K562 (cell line): Measurements from ENCODE around the gene SLC2A8. TPM values are rescaled to one million over a fixed set of nuclear protein-coding genes. Genes with fewer than 3 reads are reported as not detected.

Experiments
- GATAD2B ChIP-seq: fragments of 450-650 bp; IDR thresholded peaks from 2 replicates; pipeline ENCODE4 v1.6.1; 2017; ENCODE audit warnings: mild to moderate bottlenecking, borderline replicate concordance
- HLTF ChIP-seq: fragments of 450-650 bp; IDR thresholded peaks from 2 replicates; pipeline ENCODE4 v1.6.1; 2016
- LARP7 ChIP-seq: fragments of 450-650 bp; IDR thresholded peaks from 2 replicates; pipeline ENCODE4 v1.6.1; 2016
- NFIC ChIP-seq: fragments of 450-650 bp; IDR thresholded peaks from 2 replicates; pipeline ENCODE4 v1.6.1; 2017; ENCODE audit warnings: mild to moderate bottlenecking, inconsistent platforms
- NR1H2 ChIP-seq: sonication (generic); formaldehyde crosslinking; IDR thresholded peaks from 2 replicates; pipeline ENCODE4 v1.4.0; 2020; ENCODE audit warnings: mild to moderate bottlenecking, missing genetic modification reagents
- PHF20 ChIP-seq: fragments of 450-650 bp; IDR thresholded peaks from 2 replicates; pipeline ENCODE4 v1.6.1; 2018; ENCODE audit not compliant: partially characterized antibody
- RBM15 ChIP-seq: fragments of 200-400 bp; formaldehyde crosslinking; IDR thresholded peaks from 2 replicates; pipeline ENCODE4 v1.6.1; 2018; ENCODE audit warnings: mild to moderate bottlenecking, low read length, moderate library complexity; ENCODE audit not compliant: insufficient read depth
- RFX5 ChIP-seq: IDR thresholded peaks from 2 replicates; pipeline ENCODE4 v1.6.1; 2011; ENCODE audit warnings: low read depth, mild to moderate bottlenecking, improper control_type of control experiment, low read length
- SRF ChIP-seq, 2 experiments: fragments of 250-450, 450-650 bp in 1 of 2; sonication (Bioruptor Pico) in 1 of 2; sonication (generic) in 1 of 2; formaldehyde crosslinking; IDR thresholded peaks; 2 replicates each; pipeline versions ENCODE4 v1.5.0 to v1.5.1; 2020 to 2022; ENCODE audit warnings: mild to moderate bottlenecking in 1 of 2, missing genetic modification reagents in 1 of 2
- SUPT5H ChIP-seq: fragments of 450-650 bp; IDR thresholded peaks from 2 replicates; pipeline ENCODE4 v1.6.1; 2016
- YY1 ChIP-seq, 3 experiments: IDR thresholded peaks; 2 replicates each; pipeline ENCODE4 v1.6.1; 2011; ENCODE audit warnings: low read length in 2 of 3, mild to moderate bottlenecking in 2 of 3, moderate library complexity in 2 of 3, borderline replicate concordance in 1 of 3, control low read depth in 1 of 3, low read depth in 1 of 3; ENCODE audit not compliant: insufficient read depth in 3 of 3, insufficient replicate concordance in 2 of 3, control insufficient read depth in 1 of 3, insufficient read length in 1 of 3; ENCODE audit errors: extremely low read depth in 1 of 3
- ZNF3 ChIP-seq: fragments of 250-450 bp; sonication (Bioruptor Pico); IDR thresholded peaks from 2 replicates; pipeline ENCODE4 v1.5.0; 2021; ENCODE audit warnings: mild to moderate bottlenecking, moderate library complexity
- polyA plus RNA-seq, 8 experiments: library from polyadenylated mRNA; depleted of rRNA in 4 of 8; stranded (reverse) in 5 of 8; unstranded in 3 of 8; fragments of >200 nt; fragmentation: Nextera tagmentation in 2 of 8; fragmentation: Illumina TruSeq in 1 of 8; extraction: Ambion mirVana in 2 of 8; extraction: Trizol in 1 of 8; gene quantifications; 2 replicates each; pipeline versions ENCODE4 v1.2.1 to v1.2.3, GENCODE V29; 2011 to 2014; ENCODE audit warnings: inconsistent platforms in 1 of 8, missing spikeins in 1 of 8
- total RNA-seq, 7 experiments: library from RNA; depleted of rRNA in 6 of 7; stranded (reverse); fragments of >200 nt in 6 of 7; fragmentation: Illumina TruSeq in 2 of 7; extraction: Trizol in 2 of 7; gene quantifications; 2 replicates each; pipeline versions ENCODE4 v1.2.1 to v1.2.3, GENCODE V29; 2011 to 2021; ENCODE audit warnings: low replicate concordance in 1 of 7
- TF ChIP-seq, protein P1 (sequence below): fragments of 450-650 bp; IDR thresholded peaks from 2 replicates; pipeline ENCODE4 v1.6.1; 2016; ENCODE audit warnings: antibody characterized with exemption
- TF ChIP-seq, protein P2 (sequence below): sonication (generic); formaldehyde crosslinking; IDR thresholded peaks from 2 replicates; pipeline ENCODE4 v1.8.0; 2022; ENCODE audit warnings: mild to moderate bottlenecking, missing genetic modification reagents
- TF ChIP-seq, protein P3 (sequence below): fragments of 450-650 bp; IDR thresholded peaks from 2 replicates; pipeline ENCODE4 v1.6.1; 2018; ENCODE audit not compliant: partially characterized antibody
- TF ChIP-seq, protein P4 (sequence below): sonication (generic); formaldehyde crosslinking; IDR thresholded peaks from 2 replicates; pipeline ENCODE4 v1.8.1; 2023; ENCODE audit warnings: mild to moderate bottlenecking, missing genetic modification reagents, moderate library complexity

The SLC2A8 gene
- total and polyA plus RNA-seq, 9 of the 15 experiments (the other 6 are each of a cell fraction or from before 2014, with no cell fraction given): 0.13 to 12.9 (median 5.2) TPM

DNA sequence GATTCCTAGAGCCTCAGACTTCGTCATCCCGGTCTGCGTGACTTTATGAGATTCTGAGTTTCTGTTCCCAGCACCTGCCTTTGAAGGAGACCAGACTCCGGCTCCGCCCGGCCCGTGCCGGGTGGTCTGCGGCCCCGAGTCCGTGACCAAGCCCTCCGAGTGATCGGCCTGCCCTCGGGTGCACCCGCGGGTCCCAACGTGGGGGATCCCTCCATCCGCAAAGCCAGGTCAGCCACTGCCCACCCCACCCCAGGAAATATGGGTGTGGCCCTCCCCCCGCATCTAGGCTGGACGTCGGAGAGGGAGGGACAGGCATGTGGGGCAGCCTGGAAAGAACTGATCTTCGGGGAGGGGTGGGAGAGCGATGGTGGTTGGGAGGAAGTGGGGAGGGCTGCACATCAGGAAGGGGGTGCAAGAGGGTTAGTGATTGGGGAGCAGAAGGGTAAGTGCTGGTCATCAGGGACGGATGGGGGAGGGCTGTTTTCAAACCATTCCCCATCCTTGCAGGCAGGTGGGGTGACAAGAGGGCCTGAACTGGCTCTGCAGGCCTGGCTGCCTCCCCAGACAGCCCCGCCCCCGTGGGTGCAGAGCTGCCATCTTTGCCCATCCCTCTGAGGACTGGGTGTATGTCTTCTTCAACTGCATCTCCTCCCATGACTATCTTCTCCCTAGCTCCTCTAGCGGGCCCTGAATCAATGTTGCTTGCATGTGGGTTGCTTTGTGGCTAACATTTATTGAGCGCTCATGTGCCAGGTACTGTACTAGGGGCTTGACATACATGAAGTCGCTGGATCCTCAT, 55.1 kb downstream of the SLC2A8 start (continued):
- TF ChIP-seq, protein P1, sequence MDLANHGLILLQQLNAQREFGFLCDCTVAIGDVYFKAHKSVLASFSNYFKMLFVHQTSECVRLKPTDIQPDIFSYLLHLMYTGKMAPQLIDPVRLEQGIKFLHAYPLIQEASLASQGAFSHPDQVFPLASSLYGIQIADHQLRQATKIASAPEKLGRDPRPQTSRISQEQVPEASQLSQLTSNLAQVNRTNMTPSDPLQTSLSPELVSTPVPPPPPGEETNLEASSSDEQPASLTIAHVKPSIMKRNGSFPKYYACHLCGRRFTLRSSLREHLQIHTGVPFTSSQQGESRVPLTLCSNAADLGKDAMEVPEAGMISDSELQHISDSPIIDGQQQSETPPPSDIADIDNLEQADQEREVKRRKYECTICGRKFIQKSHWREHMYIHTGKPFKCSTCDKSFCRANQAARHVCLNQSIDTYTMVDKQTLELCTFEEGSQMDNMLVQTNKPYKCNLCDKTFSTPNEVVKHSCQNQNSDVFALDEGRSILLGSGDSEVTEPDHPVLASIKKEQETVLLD: 0 out of 2 replicates have a peak, but pooled peaks have one; percentile 14
- TF ChIP-seq PHF20 (no peak), RFX5 (no peak), GATAD2B (no peak), RBM15 (no peak), SRF (CRISPR knock-in tag; IDR thresholded peaks at IDR 0.05) (0 out of 4 replicates have a peak, but pooled peaks of 1 of the 2 experiments have one; percentile 30), HLTF (no peak), ZNF3 (peak; percentile 83), NFIC (0 out of 2 replicates have a peak, but pooled peaks have one; percentile 11), LARP7 (0 out of 2 replicates have a peak, but pooled peaks have one; percentile 68), SUPT5H (no peak), NR1H2 (CRISPR knock-in tag) (0 out of 2 replicates have a peak, but pooled peaks have one; percentile 1), YY1 (IDR thresholded peaks at IDR 0.05; ENCODE audit: borderline replicate concordance in 1 of 3, control insufficient read depth in 1 of 3, extremely low read depth in 1 of 3, insufficient read depth in 3 of 3, insufficient read length in 1 of 3, insufficient replicate concordance in 2 of 3, low read depth in 1 of 3, low read length in 2 of 3) (peak in 1 of 3 experiments; percentile 45)
- TF ChIP-seq, protein P2, sequence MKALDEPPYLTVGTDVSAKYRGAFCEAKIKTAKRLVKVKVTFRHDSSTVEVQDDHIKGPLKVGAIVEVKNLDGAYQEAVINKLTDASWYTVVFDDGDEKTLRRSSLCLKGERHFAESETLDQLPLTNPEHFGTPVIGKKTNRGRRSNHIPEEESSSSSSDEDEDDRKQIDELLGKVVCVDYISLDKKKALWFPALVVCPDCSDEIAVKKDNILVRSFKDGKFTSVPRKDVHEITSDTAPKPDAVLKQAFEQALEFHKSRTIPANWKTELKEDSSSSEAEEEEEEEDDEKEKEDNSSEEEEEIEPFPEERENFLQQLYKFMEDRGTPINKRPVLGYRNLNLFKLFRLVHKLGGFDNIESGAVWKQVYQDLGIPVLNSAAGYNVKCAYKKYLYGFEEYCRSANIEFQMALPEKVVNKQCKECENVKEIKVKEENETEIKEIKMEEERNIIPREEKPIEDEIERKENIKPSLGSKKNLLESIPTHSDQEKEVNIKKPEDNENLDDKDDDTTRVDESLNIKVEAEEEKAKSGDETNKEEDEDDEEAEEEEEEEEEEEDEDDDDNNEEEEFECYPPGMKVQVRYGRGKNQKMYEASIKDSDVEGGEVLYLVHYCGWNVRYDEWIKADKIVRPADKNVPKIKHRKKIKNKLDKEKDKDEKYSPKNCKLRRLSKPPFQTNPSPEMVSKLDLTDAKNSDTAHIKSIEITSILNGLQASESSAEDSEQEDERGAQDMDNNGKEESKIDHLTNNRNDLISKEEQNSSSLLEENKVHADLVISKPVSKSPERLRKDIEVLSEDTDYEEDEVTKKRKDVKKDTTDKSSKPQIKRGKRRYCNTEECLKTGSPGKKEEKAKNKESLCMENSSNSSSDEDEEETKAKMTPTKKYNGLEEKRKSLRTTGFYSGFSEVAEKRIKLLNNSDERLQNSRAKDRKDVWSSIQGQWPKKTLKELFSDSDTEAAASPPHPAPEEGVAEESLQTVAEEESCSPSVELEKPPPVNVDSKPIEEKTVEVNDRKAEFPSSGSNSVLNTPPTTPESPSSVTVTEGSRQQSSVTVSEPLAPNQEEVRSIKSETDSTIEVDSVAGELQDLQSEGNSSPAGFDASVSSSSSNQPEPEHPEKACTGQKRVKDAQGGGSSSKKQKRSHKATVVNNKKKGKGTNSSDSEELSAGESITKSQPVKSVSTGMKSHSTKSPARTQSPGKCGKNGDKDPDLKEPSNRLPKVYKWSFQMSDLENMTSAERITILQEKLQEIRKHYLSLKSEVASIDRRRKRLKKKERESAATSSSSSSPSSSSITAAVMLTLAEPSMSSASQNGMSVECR: no peak
- TF ChIP-seq, protein P3, sequence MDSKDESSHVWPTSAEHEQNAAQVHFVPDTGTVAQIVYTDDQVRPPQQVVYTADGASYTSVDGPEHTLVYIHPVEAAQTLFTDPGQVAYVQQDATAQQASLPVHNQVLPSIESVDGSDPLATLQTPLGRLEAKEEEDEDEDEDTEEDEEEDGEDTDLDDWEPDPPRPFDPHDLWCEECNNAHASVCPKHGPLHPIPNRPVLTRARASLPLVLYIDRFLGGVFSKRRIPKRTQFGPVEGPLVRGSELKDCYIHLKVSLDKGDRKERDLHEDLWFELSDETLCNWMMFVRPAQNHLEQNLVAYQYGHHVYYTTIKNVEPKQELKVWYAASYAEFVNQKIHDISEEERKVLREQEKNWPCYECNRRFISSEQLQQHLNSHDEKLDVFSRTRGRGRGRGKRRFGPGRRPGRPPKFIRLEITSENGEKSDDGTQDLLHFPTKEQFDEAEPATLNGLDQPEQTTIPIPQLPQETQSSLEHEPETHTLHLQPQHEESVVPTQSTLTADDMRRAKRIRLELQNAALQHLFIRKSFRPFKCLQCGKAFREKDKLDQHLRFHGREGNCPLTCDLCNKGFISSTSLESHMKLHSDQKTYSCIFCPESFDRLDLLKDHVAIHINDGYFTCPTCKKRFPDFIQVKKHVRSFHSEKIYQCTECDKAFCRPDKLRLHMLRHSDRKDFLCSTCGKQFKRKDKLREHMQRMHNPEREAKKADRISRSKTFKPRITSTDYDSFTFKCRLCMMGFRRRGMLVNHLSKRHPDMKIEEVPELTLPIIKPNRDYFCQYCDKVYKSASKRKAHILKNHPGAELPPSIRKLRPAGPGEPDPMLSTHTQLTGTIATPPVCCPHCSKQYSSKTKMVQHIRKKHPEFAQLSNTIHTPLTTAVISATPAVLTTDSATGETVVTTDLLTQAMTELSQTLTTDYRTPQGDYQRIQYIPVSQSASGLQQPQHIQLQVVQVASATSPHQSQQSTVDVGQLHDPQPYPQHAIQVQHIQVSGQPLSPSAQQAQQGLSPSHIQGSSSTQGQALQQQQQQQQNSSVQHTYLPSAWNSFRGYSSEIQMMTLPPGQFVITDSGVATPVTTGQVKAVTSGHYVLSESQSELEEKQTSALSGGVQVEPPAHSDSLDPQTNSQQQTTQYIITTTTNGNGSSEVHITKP: peak; percentile 20
- TF ChIP-seq, protein P4, sequence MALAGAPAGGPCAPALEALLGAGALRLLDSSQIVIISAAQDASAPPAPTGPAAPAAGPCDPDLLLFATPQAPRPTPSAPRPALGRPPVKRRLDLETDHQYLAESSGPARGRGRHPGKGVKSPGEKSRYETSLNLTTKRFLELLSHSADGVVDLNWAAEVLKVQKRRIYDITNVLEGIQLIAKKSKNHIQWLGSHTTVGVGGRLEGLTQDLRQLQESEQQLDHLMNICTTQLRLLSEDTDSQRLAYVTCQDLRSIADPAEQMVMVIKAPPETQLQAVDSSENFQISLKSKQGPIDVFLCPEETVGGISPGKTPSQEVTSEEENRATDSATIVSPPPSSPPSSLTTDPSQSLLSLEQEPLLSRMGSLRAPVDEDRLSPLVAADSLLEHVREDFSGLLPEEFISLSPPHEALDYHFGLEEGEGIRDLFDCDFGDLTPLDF (CRISPR knock-in tag): no peak
